Measurements from ENCODE around the gene TM4SF18. TPM values are rescaled to one million over a fixed set of nuclear protein-coding genes. Genes with fewer than 3 reads are reported as not detected.

TM4SF18 gene
- total RNA-seq, 1 experiment from 2014 or later: 9.8 TPM

- Histone ChIP-seq H2BK15ac (ENCODE audit: low read depth, low read length) (no peak overlapping the region), H2BK120ac (ENCODE audit: low read depth, low read length, poor library complexity, severe bottlenecking) (no peak overlapping the region), H3K79me2 (ENCODE audit: insufficient read depth, low read length) (no peaks in the 10 kb centered on the region), H3K23ac (ENCODE audit: insufficient read length, low read depth, low read length) (no peak overlapping the region), H4K20me1 (ENCODE audit: control insufficient read depth, insufficient read depth, insufficient read length) (no peaks in the 10 kb centered on the region), H2AFZ (ENCODE audit: low read length) (no peak overlapping the region), H4K8ac (replicated peaks; ENCODE audit: insufficient read length, low read depth, low read length) (no peak overlapping the region), H2BK12ac (ENCODE audit: insufficient read length, low read depth, low read length) (no peak overlapping the region), H3K23me2 (ENCODE audit: insufficient read length, low read depth, low read length, poor library complexity, severe bottlenecking) (no peaks in the 10 kb centered on the region), H3T11ph (ENCODE audit: low read length) (no peak overlapping the region), H2BK5ac (ENCODE audit: insufficient read length, low read length) (no peak overlapping the region), H3K56ac (ENCODE audit: insufficient read length, low read depth, low read length) (no peak overlapping the region), H3K4ac (ENCODE audit: low read depth, low read length) (no peak overlapping the region), H3K14ac (ENCODE audit: insufficient read depth, low read length) (no peak overlapping the region), H3K79me1 (ENCODE audit: insufficient read depth, low read depth, low read length, poor library complexity, severe bottlenecking) (no peaks in the 10 kb centered on the region), H3K4me1 (ENCODE audit: insufficient read depth, low read length) (peaks cover 5% of the 10 kb centered on the region), H2AK5ac (ENCODE audit: insufficient read length, low read length) (no peak overlapping the region), H3K27me3 (ENCODE audit: insufficient read depth, low read length) (no peaks in the 10 kb centered on the region), H3K4me2 (ENCODE audit: insufficient read depth, insufficient read length, low read length) (no peak overlapping the region), H4K91ac (ENCODE audit: insufficient read length, low read depth, low read length) (no peak overlapping the region), H3K9me3 (ENCODE audit: control insufficient read depth, low read depth, low read length) (no peaks in the 10 kb centered on the region), H3K9ac (ENCODE audit: extremely low read depth, insufficient read length, low read length) (no peak overlapping the region), H2BK20ac (ENCODE audit: low read depth, low read length, poor library complexity, severe bottlenecking) (peak overlapping the region; percentile 14), H3K27ac (ENCODE audit: insufficient read length, low read depth, low read length) (no peak overlapping the region), H3K18ac (ENCODE audit: insufficient read length, low read depth, low read length) (no peak overlapping the region), H4K5ac (ENCODE audit: insufficient read length, low read depth, low read length) (no peak overlapping the region)
- TF ChIP-seq CTCF (conservative IDR thresholded peaks at IDR 0.05): peak; percentile 26; the same call in 1 of the 3 replicates
- H3K27me3 Mint-ChIP-seq (ENCODE audit: low read depth): no peaks in the 10 kb centered on the region
- no peak overlapping the region for H3K4me3 Mint-ChIP-seq
- no peaks in the 10 kb centered on the region for H3K9me3 Mint-ChIP-seq
- no CpG with 5 or more reads among the region's 7 CpGs for WGBS (ENCODE audit: extremely low coverage, insufficient read length, low lambda C conversion rate)
- peaks cover 61 to 64% of the 10 kb centered on the region in 2 experiments for H3K4me1 Mint-ChIP-seq
- no peak for DNase-seq
- no peaks in the 10 kb centered on the region for H3K36me3 Mint-ChIP-seq (ENCODE audit: insufficient read depth in 1 of 3, low read depth in 3 of 3)
- peak overlapping the region in 1 of 3 experiments; percentile 47; a peak in 4 of 7 replicates for H3K27ac Mint-ChIP-seq
Observed at GRCh38 chr3:149371001-149371722, 37.7 kb upstream of the TM4SF18 start.

Data from H9 (cell line).